ENCODE data around the gene LRRC27.
"Not testable (repeated sequence)": the region's sequence is repeated elsewhere in the genome, so short reads cannot be mapped to it uniquely, and the experiment has no call there.

LRRC27 gene

DNA sequence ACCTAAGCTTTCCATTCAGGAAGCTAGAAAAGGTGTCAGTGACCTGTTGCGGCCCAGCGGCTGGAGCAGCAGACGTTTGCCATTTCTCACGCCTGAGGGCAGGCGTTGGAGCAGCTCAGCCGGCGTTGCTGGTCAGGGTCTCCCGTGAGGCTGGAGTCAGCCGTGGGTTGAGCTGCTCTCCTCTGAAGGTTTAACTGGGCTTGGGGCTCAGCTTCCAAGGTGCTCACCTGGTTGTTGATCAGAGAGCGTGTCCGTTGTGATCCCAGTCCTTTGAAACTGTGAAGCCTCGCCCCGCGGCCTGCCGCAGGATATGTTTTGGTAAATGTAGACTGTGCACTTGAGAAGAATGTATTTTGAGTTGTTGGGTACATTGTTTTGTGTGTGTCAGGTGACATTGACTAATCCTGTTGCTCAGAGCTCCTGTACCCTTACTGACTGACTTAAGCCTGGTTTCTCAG, 44.4 kb downstream of the LRRC27 start:
- no peak for DNase-seq

GRCh38 chr10:132377326-132377725, 45.3 kb downstream of the LRRC27 start:
- DNase-seq: no peak

- not testable (repeated sequence) for DNase-seq
Observed at GRCh38 chr10:132379026-132379425, 47.0 kb downstream of the LRRC27 start.

- not testable (repeated sequence) for DNase-seq
Observed at GRCh38 chr10:132380986-132381385, 49.0 kb downstream of the LRRC27 start.

GRCh38 chr10:132381741-132382140, 49.7 kb downstream of the LRRC27 start:
- no peak for DNase-seq

GRCh38 chr10:132382231-132382922, 50.4 kb downstream of the LRRC27 start:
- DNase-seq: no peak

DNA sequence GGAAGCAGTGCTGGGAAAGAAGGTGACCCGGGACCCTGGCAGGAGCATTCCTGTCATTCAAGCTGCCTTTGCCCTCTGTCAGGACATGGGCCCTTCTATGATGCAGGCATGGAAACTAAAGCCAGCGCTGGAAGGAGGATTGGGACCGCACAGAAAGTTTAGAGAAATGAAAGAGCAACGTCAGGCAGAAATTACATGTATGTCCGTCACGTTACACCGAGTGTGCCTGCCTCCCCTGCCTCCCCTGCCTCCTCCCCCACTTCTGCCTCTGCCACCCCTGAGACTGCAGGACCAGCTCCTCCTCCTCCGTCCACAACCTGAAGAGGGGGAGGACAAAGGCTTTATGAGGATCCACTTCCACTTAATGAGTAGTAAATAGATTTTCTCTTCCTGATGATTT, 51.1 kb downstream of the LRRC27 start:
- no peak for DNase-seq

DNA sequence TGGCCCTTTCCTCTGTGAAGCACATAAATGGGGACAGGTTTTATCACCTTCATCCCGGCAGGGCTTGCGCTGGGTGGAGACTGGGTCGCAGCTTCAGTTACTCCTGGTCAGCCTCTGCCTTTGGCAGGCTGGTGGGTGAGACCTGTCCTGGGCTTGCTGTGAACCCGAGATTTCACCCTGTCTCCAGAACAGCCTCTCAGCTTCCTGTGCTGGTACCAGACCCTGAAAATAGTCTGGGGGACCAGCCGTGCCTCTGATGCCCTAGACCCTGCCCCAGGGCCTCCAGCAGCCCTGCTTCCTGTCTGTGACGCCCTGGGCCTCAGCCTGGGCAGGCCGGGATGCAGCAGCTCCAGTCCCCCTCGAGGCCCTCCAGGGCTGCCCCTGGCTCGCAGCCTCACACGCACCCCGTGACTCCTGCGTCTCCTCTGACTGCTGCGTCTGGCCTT, 51.8 kb downstream of the LRRC27 start:
- no peak for DNase-seq

GRCh38 chr10:132384618-132385388, 52.8 kb downstream of the LRRC27 start:
- no peak for DNase-seq

DNA sequence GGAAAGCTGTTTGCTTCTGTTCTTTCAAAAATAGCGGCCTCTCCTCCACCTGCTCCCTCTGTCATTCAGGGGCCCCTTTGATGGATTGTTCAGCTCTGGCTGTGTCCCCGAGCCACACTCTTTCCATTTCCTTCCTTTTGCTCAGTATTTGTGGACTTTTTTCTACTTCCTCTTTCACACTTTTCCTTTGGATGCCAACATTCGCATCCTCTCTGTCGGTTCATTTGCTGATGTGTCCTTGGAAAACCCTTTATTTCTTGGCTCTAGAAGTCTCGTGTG, 53.3 kb downstream of the LRRC27 start:
- no peak for DNase-seq

- DNase-seq: no peak
Observed at GRCh38 chr10:132385721-132386418, 53.9 kb downstream of the LRRC27 start.

DNA sequence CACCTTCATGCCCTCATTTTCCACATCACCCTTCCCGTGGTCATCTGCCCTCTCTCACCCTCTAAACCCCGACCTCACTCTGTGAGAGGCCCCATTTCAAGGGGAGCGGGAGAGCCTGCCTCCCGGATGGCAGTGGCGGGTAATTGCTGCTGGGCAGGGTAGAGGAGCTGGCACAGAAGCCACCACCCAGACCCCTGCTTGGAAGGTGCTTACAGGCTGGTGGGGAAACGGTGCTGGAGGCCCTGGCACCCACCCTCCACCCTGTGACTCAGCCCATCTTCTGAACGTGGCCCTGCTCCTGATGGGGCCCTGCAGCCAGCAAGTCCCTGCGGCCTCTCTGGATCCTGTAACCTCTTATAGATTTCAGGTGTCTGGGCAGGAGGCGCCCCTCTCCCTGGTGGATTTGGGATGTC, 54.4 kb downstream of the LRRC27 start:
- DNase-seq: no peak

GRCh38 chr10:132386896-132387295, 54.9 kb downstream of the LRRC27 start:
- DNase-seq: not testable (repeated sequence)

DNA sequence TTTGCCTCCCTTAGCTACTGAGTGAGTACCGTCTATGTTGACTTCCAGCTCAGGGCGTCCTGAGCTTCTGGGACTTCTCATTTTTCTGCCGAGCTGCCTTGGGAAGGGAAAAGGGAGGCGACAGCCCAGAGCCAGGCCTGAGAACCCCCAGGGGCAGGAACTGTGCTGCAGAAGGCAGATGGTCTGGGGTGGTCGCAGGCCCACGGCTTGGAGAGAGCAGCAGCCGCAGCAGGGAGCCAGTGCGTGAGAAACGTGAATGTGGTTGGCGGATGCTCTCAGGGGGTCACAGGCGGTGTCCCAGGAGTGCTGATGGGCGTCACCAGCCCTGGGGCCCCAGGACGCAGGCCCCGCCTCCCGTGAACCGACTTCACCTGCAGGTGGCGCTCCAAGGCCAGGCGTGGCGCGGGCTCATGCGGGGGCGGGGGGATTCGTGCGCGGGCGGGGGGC, 55.8 kb downstream of the LRRC27 start:
- DNase-seq: peak; percentile 78 to 83

GRCh38 chr10:132388891-132389432, 57.0 kb downstream of the LRRC27 start:
- DNase-seq: no peak

- DNase-seq: no peak
Observed at GRCh38 chr10:132389433-132390169, 57.6 kb downstream of the LRRC27 start.

- no peak for DNase-seq
Observed at GRCh38 chr10:132390170-132390920, 58.4 kb downstream of the LRRC27 start.

DNA sequence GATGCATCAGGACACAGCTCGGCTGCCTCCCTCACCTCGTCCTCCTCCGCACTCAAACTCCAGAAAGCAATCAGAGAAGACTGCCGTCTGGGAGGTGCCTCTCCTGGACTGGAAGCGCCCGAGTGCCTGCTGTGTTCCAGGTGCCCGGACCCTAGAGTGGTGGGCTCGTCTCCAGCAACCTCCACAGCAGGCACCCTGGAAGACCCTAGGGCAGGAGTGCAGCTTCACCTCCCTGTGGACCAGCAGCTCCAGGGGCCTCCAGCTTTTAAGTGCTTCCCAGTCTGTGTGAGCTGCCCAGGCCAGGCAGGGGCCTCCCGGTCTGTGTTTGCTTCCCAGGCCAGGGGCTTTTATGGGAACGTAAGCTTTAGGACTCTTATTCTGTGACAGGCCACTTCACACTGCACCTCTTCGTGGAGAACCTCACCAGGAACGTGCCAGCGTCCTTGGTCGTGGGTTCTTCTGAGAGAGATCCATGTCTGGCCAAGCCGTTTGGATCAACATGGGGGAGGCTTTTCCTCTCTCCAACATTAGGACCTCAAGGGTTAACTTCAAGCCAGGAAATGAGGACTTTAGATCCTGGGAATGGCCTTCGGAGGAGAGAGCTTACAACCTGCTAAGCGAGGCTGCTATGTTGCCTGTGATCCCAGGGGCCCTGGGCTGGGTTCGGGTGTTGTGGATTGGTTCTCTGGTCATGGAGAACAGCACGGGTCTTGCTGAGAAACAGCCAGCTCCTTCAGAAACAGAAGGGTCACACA, 59.1 kb downstream of the LRRC27 start:
- DNase-seq: no peak

- no peak for DNase-seq
Observed at GRCh38 chr10:132391676-132392020, 59.7 kb downstream of the LRRC27 start.

DNA sequence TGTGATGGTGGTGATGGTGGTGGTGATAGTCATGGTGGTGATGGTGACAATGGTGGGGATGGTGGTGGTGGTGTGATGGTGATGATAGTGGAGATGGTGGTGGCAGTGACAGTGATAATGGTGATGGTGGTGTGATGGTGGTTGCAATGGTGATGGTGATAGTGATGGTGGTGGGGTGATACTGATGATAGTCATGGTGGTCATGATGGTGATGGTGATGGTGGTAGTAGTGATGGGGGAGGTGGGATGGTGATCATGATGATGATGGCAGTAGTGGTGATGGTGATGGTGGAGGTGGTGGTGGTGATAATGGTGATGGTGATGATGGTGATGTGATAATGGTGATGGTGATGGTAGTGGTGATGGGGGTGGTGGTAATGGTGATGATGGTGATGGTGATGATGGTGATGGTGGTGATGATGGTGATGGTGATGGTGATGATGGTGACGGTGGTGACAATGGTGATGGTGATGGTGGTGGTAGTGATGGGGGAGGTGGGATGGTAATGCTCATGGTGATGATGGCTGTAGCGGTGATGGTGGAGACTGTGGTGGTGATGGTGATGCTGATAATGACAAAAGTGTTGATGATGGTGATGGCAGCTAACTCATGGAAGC, 60.3 kb downstream of the LRRC27 start:
- DNase-seq: no peak

All from CD4-positive, alpha-beta T cell treated with Interferon alpha-2 for 1 hour (primary cell).